ENCODE results near the gene C16orf86.
"Not testable (repeated sequence)": the region's sequence is repeated elsewhere in the genome, so short reads cannot be mapped to it uniquely, and the experiment has no call there.

C16orf86 gene

DNA sequence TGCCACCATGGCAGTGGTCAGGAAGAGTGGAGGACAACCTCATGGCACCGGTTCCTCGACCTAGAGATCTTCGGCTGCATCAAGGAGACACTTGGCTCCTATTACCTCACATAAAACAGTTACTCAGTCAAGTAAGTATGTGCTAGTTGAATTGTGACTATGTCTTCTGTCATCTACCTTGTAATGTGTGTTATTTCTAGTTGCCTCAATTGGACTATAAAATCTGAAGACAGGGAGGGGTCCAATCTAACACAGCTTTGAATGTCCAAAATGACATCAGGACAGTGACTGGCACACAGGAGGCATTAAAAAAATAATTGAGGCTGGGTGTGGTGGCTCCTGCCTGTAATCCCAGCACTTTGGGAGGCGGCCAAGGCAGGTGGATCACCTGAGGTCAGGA lies 17.2 kb downstream of the C16orf86 start:
- no peak overlapping the region for H3K4me3 ChIP-seq (ENCODE audit: low read depth, low read length)
- no peak for DNase-seq
- peaks cover 14% of the 10 kb centered on the region for H3K36me3 ChIP-seq (replicated peaks)
- no peaks in the 10 kb centered on the region for H3K27me3 ChIP-seq (replicated peaks)
- in situ Hi-C loops (cut with HindIII; ENCODE audit: low pct_ligation_motif_present, low sequenced_read_pairs), result no loop called here
- no peak overlapping the region for H3K27ac ChIP-seq
- TF ChIP-seq, protein P1, sequence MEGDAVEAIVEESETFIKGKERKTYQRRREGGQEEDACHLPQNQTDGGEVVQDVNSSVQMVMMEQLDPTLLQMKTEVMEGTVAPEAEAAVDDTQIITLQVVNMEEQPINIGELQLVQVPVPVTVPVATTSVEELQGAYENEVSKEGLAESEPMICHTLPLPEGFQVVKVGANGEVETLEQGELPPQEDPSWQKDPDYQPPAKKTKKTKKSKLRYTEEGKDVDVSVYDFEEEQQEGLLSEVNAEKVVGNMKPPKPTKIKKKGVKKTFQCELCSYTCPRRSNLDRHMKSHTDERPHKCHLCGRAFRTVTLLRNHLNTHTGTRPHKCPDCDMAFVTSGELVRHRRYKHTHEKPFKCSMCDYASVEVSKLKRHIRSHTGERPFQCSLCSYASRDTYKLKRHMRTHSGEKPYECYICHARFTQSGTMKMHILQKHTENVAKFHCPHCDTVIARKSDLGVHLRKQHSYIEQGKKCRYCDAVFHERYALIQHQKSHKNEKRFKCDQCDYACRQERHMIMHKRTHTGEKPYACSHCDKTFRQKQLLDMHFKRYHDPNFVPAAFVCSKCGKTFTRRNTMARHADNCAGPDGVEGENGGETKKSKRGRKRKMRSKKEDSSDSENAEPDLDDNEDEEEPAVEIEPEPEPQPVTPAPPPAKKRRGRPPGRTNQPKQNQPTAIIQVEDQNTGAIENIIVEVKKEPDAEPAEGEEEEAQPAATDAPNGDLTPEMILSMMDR (IDR thresholded peaks at IDR 0.05; ENCODE audit: low read depth, low read length, missing control alignments), result no peak

DNA sequence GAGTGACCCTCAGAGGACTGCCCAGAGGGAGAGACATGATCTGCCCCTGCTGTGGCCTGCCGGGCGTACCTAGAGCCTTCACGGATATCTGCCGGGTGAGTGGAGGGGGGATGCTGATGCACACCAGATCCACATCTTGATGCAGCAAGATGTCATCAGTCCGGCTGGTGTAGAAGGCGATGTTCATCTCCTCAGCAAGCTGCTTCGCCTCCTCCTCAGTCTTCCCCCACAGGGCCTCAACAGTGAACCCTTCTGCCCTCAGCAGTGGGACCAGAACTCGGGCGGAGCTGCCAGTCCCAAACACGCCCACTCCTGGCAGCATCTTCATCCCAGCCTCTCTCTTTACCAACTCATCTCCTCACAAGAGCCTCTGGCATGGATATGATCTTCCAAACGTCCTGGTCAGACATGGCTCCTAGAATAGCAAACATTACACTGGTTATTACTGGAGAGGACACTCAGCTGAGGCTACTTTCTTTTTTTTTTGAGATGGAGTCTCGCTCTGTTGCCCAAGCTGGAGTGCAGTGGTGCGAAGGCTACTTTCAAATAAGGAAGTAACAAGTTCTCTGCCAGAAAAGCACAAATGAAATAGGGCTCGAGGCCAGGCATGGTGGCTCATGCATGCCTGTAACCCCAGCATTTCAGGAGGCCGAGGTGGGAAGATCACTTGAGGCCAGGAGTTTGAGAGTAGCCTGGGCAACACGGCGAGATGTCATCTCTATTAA lies 18.9 kb downstream of the C16orf86 start:
- Histone ChIP-seq H3K27me3 (replicated peaks) (no peaks in the 10 kb centered on the region), H3K27ac (no peak overlapping the region), H3K4me3 (ENCODE audit: low read depth, low read length) (no peak overlapping the region), H3K36me3 (replicated peaks) (peaks cover 8% of the 10 kb centered on the region)
- TF ChIP-seq, protein P1 (IDR thresholded peaks at IDR 0.05; ENCODE audit: low read depth, low read length, missing control alignments), result no peak
- in situ Hi-C loops (cut with HindIII; ENCODE audit: low pct_ligation_motif_present, low sequenced_read_pairs), result no loop called here
- DNase-seq, result no peak

DNA sequence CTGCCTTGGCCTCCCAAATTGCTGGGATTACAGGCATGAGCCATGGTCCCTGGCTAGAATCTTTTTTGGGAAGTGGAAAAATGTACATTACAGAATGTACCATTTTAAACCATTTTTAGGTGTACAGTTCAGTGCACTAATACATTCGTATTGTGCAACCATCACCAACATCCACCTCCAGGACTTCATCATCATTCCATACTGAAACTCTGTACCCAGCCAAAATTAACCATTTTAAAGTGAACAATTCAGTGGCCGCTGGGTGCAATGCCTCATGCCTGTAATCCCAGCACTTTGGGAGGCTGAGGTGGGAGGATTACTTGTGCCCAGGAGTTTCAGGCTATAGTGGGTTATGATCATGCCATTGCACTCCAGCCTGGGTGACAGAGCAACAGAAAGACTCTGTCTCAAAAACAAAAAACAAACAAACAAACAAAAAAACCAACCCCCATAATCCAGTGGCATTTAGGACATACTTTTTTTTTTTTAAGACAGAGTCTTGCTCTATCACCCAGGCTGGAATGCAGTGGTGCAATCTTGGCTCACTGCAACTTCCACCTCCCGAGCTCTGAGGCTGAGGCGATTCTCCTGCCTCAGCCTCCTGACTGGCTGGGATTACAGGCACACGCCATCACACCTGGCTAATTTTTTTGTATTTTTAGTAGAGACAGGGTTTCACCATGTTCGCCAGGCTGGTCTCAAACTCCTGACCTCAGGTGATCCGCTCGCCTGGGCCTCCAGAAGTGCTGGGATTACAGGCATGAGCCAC lies 27.1 kb downstream of the C16orf86 start:
- DNase-seq; H3K4me3 ChIP-seq (ENCODE audit: low read depth, low read length); in situ Hi-C loops (cut with HindIII; ENCODE audit: low pct_ligation_motif_present, low sequenced_read_pairs); H3K36me3 ChIP-seq (replicated peaks); H3K27me3 ChIP-seq (replicated peaks); H3K27ac ChIP-seq: not testable (repeated sequence)

DNA sequence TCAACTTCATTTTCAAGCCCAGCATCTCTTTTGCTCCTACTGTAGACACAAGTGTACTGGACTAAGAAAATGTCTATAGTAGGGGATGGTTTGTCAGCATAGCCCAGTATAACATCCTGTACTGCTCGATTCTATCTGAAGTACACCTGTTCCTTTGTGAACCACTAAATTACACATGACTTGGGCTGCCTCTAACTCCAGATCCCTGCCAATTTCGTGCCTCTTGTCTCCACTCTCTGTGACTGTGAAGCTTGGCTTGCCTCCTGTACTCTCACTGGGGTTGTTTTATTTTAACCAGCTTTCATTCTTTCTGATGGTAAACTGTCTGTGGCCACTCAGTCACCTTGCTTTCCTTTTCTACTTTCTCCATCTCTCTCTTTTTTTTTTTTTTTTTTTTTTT lies 28.0 kb downstream of the C16orf86 start:
- Histone ChIP-seq H3K27ac (no peak overlapping the region), H3K27me3 (replicated peaks) (no peaks in the 10 kb centered on the region), H3K36me3 (replicated peaks) (no peaks in the 10 kb centered on the region), H3K4me3 (ENCODE audit: low read depth, low read length) (no peak overlapping the region)
- DNase-seq, result no peak
- in situ Hi-C loops (cut with HindIII; ENCODE audit: low pct_ligation_motif_present, low sequenced_read_pairs), result no loop called here
- TF ChIP-seq, protein P1 (IDR thresholded peaks at IDR 0.05; ENCODE audit: low read depth, low read length, missing control alignments), result no peak

DNA sequence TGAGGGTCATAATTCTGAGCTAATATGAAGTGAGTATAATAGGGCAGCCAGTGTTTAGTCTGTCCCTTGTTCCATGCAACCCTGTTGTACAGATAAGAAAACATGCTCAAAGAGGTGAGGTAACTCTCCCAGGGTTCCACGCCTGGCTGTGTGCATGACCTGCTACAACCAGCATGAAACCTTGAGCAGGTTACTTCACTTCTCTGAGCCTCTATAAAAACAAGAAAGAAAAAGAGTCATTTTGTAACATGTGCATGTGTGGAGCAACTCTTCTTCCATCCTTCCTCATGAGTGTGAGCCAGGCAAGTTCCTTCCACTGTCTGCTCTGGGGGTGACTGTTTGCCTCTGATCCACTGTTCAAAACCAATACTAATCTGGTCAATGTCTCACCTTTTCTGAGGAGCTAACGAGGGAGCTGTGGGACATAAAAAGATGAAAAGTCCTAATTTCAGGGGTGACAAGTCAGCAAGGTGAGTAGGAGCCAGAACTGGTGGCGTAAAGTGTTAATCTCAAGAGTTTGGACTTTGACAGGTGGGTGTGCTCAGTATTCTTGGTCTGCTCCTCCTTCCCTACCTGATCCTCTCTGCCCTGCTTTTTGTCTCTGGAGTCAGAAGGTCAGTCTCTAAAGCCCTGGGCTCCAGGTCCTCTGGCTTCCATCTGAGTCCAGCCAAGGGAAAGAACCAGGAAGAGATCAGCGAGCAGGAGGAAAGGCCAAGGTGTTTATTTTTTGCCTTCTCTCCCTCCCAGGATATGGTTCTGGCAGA lies 31.0 kb downstream of the C16orf86 start:
- Histone ChIP-seq H3K27ac (no peak overlapping the region), H3K36me3 (replicated peaks) (no peaks in the 10 kb centered on the region), H3K27me3 (replicated peaks) (no peaks in the 10 kb centered on the region), H3K4me3 (ENCODE audit: low read depth, low read length) (no peak overlapping the region)
- TF ChIP-seq, protein P1 (IDR thresholded peaks at IDR 0.05; ENCODE audit: low read depth, low read length, missing control alignments), result no peak
- no peak for DNase-seq
- in situ Hi-C loops (cut with HindIII; ENCODE audit: low pct_ligation_motif_present, low sequenced_read_pairs), result no loop called here

DNA sequence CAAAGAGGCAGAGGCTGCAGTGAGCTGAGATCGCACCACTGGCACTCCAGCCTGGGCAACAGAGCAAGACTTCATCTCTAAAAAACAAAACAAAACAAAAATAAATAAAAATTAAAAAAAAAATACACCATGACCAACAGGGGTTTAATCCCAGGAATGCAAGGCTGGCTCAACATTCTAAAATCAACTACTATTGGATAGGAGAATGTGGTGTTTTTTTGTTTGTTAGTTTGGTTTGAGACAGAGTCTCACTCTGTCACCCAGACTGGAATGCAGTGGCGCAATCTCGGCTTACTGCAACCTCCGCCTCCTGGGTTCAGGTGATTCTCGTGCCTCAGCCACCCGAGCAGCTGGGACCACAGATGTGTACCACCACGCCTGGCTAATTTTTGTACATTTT lies 32.7 kb downstream of the C16orf86 start:
- Histone ChIP-seq H3K36me3 (replicated peaks) (no peaks in the 10 kb centered on the region), H3K4me3 (ENCODE audit: low read depth, low read length) (no peak overlapping the region), H3K27me3 (replicated peaks) (no peaks in the 10 kb centered on the region), H3K27ac (no peak overlapping the region)
- TF ChIP-seq, protein P1 (IDR thresholded peaks at IDR 0.05; ENCODE audit: low read depth, low read length, missing control alignments), result no peak
- in situ Hi-C loops (cut with HindIII; ENCODE audit: low pct_ligation_motif_present, low sequenced_read_pairs), result no loop called here
- DNase-seq, result no peak

Measured in brain microvascular endothelial cell (primary cell).